Measurements from ENCODE around the gene SYNDIG1L.
"Not testable (repeated sequence)": the region's sequence is repeated elsewhere in the genome, so short reads cannot be mapped to it uniquely, and the experiment has no call there.

Gene SYNDIG1L

GRCh38 chr14:74457565-74457895 is 31.5 kb upstream of the SYNDIG1L start:
- in situ Hi-C loops (cut with HindIII; ENCODE audit: low sequenced_read_pairs) = no loop called here
- H3K4me3 ChIP-seq (ENCODE audit: low read depth, low read length) = no peak overlapping the region
- no peak for TF ChIP-seq CTCF (IDR thresholded peaks at IDR 0.05; ENCODE audit: low read depth, low read length, missing control alignments)

DNA sequence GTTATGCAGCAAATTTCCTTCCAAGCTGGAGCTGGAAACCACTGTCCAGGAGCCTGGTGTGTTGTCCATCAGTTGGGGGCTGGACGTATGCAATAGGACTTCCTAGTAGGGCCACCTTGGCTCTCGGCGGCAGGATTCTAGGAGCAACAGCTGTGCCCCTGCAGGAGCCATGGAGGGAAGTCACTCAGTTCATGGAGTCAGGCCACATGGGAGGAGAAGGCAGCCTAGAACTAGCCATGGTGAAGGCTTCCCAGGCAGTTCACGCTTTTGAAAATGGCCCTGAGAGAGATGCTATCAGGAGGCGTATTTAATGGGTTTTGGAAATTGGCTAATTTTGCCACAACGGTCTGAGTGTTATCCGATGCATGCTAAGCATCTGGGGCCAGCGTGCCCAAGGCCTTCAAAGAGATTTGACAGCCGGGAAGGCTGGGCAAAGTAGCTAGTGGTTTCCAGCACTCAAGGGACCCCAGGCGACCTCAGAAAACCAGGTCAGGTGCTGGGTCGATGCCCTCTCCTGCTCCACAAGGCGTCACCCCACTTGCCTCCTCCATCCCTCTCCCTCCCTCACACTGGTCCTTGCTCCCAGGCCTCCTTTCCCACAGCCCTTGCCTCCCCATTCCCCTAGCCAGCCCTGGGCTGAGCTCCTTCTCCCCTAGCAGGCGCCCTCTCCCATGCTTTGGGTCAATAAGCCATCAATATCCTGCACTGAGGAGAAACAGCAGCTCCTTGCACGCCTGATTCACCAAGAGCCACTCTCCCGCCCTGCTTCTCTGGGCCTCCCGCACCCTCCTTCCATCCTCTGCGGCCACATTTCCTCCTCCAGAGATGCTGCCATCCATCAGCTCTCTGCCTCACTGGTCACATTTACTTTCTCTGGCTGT is 30.9 kb upstream of the SYNDIG1L start:
- DNase-seq (ENCODE audit: low read depth) = no peak
- no peak for TF ChIP-seq CTCF (IDR thresholded peaks at IDR 0.05; ENCODE audit: low read depth, low read length, missing control alignments)
- in situ Hi-C loops (cut with HindIII; ENCODE audit: low sequenced_read_pairs) = no loop called here
- H3K4me3 ChIP-seq (ENCODE audit: low read depth, low read length) = no peak overlapping the region

More at GRCh38 chr14:74457565-74457895, 31.5 kb upstream of the SYNDIG1L start:
- no peak for DNase-seq (ENCODE audit: low read depth)

DNA sequence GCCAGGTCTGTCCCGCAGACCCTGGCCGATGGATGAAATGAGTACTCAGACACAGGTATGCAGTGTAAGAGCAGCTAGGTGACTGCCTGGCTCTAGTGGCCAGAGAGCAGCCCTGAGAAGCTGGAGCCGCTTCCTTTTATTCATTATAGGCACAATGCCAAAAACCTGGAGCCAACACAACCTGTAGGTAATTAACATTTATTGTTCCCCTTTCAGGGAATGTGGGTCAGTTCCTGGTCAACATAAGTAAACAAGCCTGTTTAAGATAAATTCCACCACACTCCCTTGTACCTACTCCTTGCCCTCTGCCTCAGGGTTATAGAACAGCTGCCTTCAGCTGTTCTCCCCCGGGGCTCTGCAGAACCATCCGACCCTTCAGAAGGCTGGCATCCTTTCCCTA is 28.4 kb upstream of the SYNDIG1L start:
- in situ Hi-C loops (cut with HindIII; ENCODE audit: low sequenced_read_pairs); H3K4me3 ChIP-seq (ENCODE audit: low read depth, low read length); DNase-seq (ENCODE audit: low read depth): not testable (repeated sequence)

GRCh38 chr14:74444866-74445265 is 18.9 kb upstream of the SYNDIG1L start:
- no peak overlapping the region for H3K4me3 ChIP-seq (ENCODE audit: low read depth, low read length)
- no peak for TF ChIP-seq CTCF (IDR thresholded peaks at IDR 0.05; ENCODE audit: low read depth, low read length, missing control alignments)
- in situ Hi-C loops (cut with HindIII; ENCODE audit: low sequenced_read_pairs) = no loop called here
- no peak for DNase-seq (ENCODE audit: low read depth)

- in situ Hi-C loops (cut with HindIII; ENCODE audit: low sequenced_read_pairs) = no loop called here
- no peak for DNase-seq (ENCODE audit: low read depth)
- no peak overlapping the region for H3K4me3 ChIP-seq (ENCODE audit: low read depth, low read length)
- TF ChIP-seq CTCF (IDR thresholded peaks at IDR 0.05; ENCODE audit: low read depth, low read length, missing control alignments) = no peak
Observed at GRCh38 chr14:74442757-74443156, 16.7 kb upstream of the SYNDIG1L start.

DNA sequence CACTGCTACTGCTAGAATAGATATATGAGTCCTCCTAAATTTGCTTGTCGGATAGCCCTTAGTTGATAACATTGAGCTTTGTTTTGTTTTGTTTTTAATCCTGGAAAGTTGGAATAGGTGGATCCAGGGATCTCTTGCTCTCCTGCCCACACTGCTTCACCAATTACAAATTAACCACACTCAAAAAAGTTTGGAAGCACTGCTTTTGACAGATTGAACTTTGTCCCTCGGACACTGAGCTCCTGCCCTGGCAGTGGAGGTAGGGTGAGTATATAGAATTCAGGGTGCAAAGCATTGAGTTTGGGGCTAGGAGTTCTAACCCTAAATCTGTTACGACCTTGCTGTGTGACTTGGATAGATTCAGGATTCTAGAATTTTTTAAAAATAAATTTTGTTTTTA is 15.1 kb upstream of the SYNDIG1L start:
- in situ Hi-C loops (cut with HindIII; ENCODE audit: low sequenced_read_pairs) = no loop called here
- no peak overlapping the region for H3K4me3 ChIP-seq (ENCODE audit: low read depth, low read length)
- TF ChIP-seq CTCF (IDR thresholded peaks at IDR 0.05; ENCODE audit: low read depth, low read length, missing control alignments) = no peak
- DNase-seq (ENCODE audit: low read depth) = no peak

DNA sequence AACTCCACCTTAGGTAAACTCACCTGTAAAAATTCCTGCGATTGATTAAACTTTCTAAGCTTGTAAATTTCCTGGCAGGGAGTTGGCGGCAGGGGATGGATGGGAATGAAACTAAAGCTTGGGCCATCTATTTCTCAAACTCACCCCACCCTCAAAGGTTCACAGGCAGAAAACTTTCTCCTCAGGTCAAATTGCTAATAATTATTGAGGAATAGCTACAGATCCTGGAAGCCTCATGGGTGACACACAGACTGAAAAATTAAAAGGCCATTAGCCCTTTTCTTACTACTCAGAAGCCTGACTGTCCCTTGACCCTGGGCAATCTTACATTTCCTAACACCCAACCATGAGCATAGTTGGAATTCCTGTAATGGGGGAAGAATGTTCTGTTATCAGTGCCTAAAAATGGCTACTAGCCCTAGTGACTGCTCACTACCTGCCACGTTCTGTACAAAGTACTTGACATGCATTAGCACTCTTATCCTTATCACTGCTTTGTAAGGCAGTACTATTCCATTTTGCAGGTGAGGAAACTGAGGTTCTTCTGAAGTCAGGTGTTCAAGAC is 12.4 kb upstream of the SYNDIG1L start:
- DNase-seq (ENCODE audit: low read depth) = no peak
- in situ Hi-C loops (cut with HindIII; ENCODE audit: low sequenced_read_pairs) = no loop called here
- TF ChIP-seq CTCF (IDR thresholded peaks at IDR 0.05; ENCODE audit: low read depth, low read length, missing control alignments) = no peak
- H3K4me3 ChIP-seq (ENCODE audit: low read depth, low read length) = no peak overlapping the region
